Heart left ventricle (tissue), 13 donors: ENCODE results near the gene BAZ2B.

ENCODE experiments used
- POLR2A ChIP-seq, 2 donors: fragments of 450-650 bp; IDR thresholded peaks; one replicate each; pipeline ENCODE4 v1.6.1; 2017; ENCODE audit warnings: antibody characterized with exemption in 2 of 2, mild to moderate bottlenecking in 2 of 2, moderate library complexity in 2 of 2
- TF ChIP-seq, protein P1 (sequence below), 12 donors: fragments of 200-600 bp; sonication (generic) in 4 of 12; IDR thresholded peaks; one replicate each; pipeline versions ENCODE4 v1.5.0 to v1.8.0; 2018 to 2022; ENCODE audit warnings: antibody characterized with exemption in 12 of 12, mild to moderate bottlenecking in 5 of 12
- donor health status: ischemic (EF 13 %, LVEDD 7.1; RV severe dilation, severe dysfunction).
- donor health status: DM: no; HTN: yes; CAD: no.
- donor health status: DM: no; HTN: no; CAD: no.
- donor health status: ischemic (EF 25% LVEDD 6.9; RV normal size, moderate dysfunction).
- donor health status: ischemic (EF 25% LVEDD 5.7; RV mildly dilated, moderate dysfunction).
- donor health status: ischemic (EF 35%, LVEDD 5.7; RV mildly dilated, moderate dysfunction).
- donor health status: nonischemic (EF 11% LVEDD 7.7; RV severe dilation, severe dysfunction).
- donor health status: DM: yes; HTN: yes; CAD: no.
- donor health status: PGD.
- donor health status: ischemic (EF 29% LVEDD 5.4; RV normal size, mild dysfunction).
- donor health status: nonischemic (EF 23%, LVEDD 6.1; RV moderate dilation, normal function).

- TF ChIP-seq, protein P1, sequence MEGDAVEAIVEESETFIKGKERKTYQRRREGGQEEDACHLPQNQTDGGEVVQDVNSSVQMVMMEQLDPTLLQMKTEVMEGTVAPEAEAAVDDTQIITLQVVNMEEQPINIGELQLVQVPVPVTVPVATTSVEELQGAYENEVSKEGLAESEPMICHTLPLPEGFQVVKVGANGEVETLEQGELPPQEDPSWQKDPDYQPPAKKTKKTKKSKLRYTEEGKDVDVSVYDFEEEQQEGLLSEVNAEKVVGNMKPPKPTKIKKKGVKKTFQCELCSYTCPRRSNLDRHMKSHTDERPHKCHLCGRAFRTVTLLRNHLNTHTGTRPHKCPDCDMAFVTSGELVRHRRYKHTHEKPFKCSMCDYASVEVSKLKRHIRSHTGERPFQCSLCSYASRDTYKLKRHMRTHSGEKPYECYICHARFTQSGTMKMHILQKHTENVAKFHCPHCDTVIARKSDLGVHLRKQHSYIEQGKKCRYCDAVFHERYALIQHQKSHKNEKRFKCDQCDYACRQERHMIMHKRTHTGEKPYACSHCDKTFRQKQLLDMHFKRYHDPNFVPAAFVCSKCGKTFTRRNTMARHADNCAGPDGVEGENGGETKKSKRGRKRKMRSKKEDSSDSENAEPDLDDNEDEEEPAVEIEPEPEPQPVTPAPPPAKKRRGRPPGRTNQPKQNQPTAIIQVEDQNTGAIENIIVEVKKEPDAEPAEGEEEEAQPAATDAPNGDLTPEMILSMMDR (IDR thresholded peaks at IDR 0.05): no peak
- TF ChIP-seq POLR2A (IDR thresholded peaks at IDR 0.05): no peak
These were observed 76.6 kb downstream of the BAZ2B start for GRCh38 chr2:159539701-159540100.
